Lung microvascular endothelial cell (primary cell): Measurements from ENCODE around the gene CLCN2. TPM values are rescaled to one million over a fixed set of nuclear protein-coding genes. Genes with fewer than 3 reads are reported as not detected.

Experiments
- DNase-seq, 2 donors: peaks; one replicate each; pipeline versions ENCODE4 v3.0.0 to v3.0.0-alpha.2; 2010; ENCODE audit warnings: low read depth in 2 of 2
- total RNA-seq: library from RNA; depleted of rRNA; stranded (reverse); fragments of >200 nt; gene quantifications from 2 replicates; pipeline ENCODE4 v1.2.1, GENCODE V29; 2014

Gene CLCN2
- total RNA-seq, 1 donor from 2014 or later = 1.8 TPM

DNA sequence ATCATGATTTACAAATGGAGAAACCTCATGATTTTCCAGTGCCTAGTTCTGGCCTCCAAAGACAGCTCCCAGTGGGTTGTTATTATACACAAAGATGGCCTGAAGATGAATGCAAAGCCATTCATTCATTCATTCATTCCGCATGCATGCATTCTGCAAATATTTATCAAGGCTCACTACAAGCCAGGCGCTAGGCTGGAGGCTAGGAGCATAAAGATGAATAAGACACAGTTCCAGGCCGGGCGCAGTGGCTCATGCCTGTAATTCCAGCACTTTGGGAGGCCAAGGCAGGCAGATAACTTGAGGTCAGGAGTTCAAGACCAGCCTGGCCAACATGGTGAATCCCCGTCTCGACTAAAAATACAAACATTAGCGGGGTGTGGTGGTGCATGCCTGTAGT, 64.8 kb downstream of the CLCN2 start:
- no peak for DNase-seq

Other genes with a start within 250 kb of the CLCN2 start
- gene EIF2B5, start 226.2 kb downstream of the CLCN2 start, total RNA-seq = 25.9 and 34.3 TPM in 2 replicates
- gene DVL3, start 206.2 kb downstream of the CLCN2 start, total RNA-seq = 15.0 and 19.8 TPM in 2 replicates
- gene AP2M1, start 186.8 kb downstream of the CLCN2 start, total RNA-seq = 442 and 454 TPM in 2 replicates
- gene ABCF3, start 175.4 kb downstream of the CLCN2 start, total RNA-seq = 42.7 and 57.5 TPM in 2 replicates
- gene VWA5B2, start 132.0 kb downstream of the CLCN2 start, total RNA-seq = under 0.01 TPM in 1 of 2 replicates, not detected in the other
- gene ALG3, start 112.6 kb downstream of the CLCN2 start, total RNA-seq = 15.5 and 20.4 TPM in 2 replicates
- gene EEF1AKMT4, start 111.9 kb downstream of the CLCN2 start, total RNA-seq = 3.5 and 3.6 TPM in 2 replicates
- not detected in 2 replicates for gene CAMK2N2, start 100.1 kb downstream of the CLCN2 start, total RNA-seq
- gene ECE2, start 85.6 kb downstream of the CLCN2 start, total RNA-seq = not detected in 2 replicates
- gene PSMD2, start 62.4 kb downstream of the CLCN2 start, total RNA-seq = 310 and 389 TPM in 2 replicates
- 200 and 237 TPM in 2 replicates for gene EIF4G1, start 47.0 kb downstream of the CLCN2 start, total RNA-seq
- gene FAM131A, start 24.0 kb downstream of the CLCN2 start, total RNA-seq = 19.0 and 39.9 TPM in 2 replicates
- 65.8 and 97.8 TPM in 2 replicates for gene POLR2H, start 105 bp upstream of the CLCN2 start, total RNA-seq
- not detected in 2 replicates for gene THPO, start 16.6 kb upstream of the CLCN2 start, total RNA-seq
- gene CHRD, start 18.4 kb upstream of the CLCN2 start, total RNA-seq = 0.20 and 0.22 TPM in 2 replicates
- gene EPHB3, start 200.2 kb upstream of the CLCN2 start, total RNA-seq = 0.22 and 0.60 TPM in 2 replicates